ENCODE measurements around the gene CFAP20DC.

The CFAP20DC gene

GRCh38 chr3:58800032-58800431 is 249.8 kb downstream of the CFAP20DC start:
- DNase-seq (ENCODE audit: low read depth), result no peak
- TF ChIP-seq CTCF (IDR thresholded peaks at IDR 0.05; ENCODE audit: insufficient read depth, low read depth, low read length, missing control alignments), result no peak
- no peak overlapping the region for H3K4me3 ChIP-seq (ENCODE audit: low read depth, low read length)

GRCh38 chr3:58799271-58799670 is 250.6 kb downstream of the CFAP20DC start:
- TF ChIP-seq CTCF (IDR thresholded peaks at IDR 0.05; ENCODE audit: insufficient read depth, low read depth, low read length, missing control alignments), result no peak
- no peak for DNase-seq (ENCODE audit: low read depth)
- no peak overlapping the region for H3K4me3 ChIP-seq (ENCODE audit: low read depth, low read length)

- H3K4me3 ChIP-seq (ENCODE audit: low read depth, low read length), result no peak overlapping the region
- no peak for DNase-seq (ENCODE audit: low read depth)
- no peak for TF ChIP-seq CTCF (IDR thresholded peaks at IDR 0.05; ENCODE audit: insufficient read depth, low read depth, low read length, missing control alignments)
Observed at GRCh38 chr3:58798312-58798711, 251.5 kb downstream of the CFAP20DC start.

GRCh38 chr3:58794750-58795149 is 255.1 kb downstream of the CFAP20DC start:
- H3K4me3 ChIP-seq (ENCODE audit: low read depth, low read length), result no peak overlapping the region
- no peak for TF ChIP-seq CTCF (IDR thresholded peaks at IDR 0.05; ENCODE audit: insufficient read depth, low read depth, low read length, missing control alignments)

GRCh38 chr3:58793938-58794337 is 255.9 kb downstream of the CFAP20DC start:
- TF ChIP-seq CTCF (IDR thresholded peaks at IDR 0.05; ENCODE audit: insufficient read depth, low read depth, low read length, missing control alignments), result no peak

More at GRCh38 chr3:58794750-58795149, 255.1 kb downstream of the CFAP20DC start:
- no peak for DNase-seq (ENCODE audit: low read depth)

GRCh38 chr3:58792921-58793451 is 256.8 kb downstream of the CFAP20DC start:
- TF ChIP-seq CTCF (IDR thresholded peaks at IDR 0.05; ENCODE audit: insufficient read depth, low read depth, low read length, missing control alignments), result no peak
- no peak overlapping the region for H3K4me3 ChIP-seq (ENCODE audit: low read depth, low read length)
- DNase-seq (ENCODE audit: low read depth), result no peak

More at GRCh38 chr3:58793938-58794337, 255.9 kb downstream of the CFAP20DC start:
- no peak overlapping the region for H3K4me3 ChIP-seq (ENCODE audit: low read depth, low read length)
- DNase-seq (ENCODE audit: low read depth), result no peak

- no peak for DNase-seq (ENCODE audit: low read depth)
- TF ChIP-seq CTCF (IDR thresholded peaks at IDR 0.05; ENCODE audit: insufficient read depth, low read depth, low read length, missing control alignments), result no peak
- no peak overlapping the region for H3K4me3 ChIP-seq (ENCODE audit: low read depth, low read length)
Observed at GRCh38 chr3:58789385-58789784, 260.4 kb downstream of the CFAP20DC start.
